ENCODE results near the gene S100A13.
"Not testable (repeated sequence)": the region's sequence is repeated elsewhere in the genome, so short reads cannot be mapped to it uniquely, and the experiment has no call there.

Gene S100A13

DNA sequence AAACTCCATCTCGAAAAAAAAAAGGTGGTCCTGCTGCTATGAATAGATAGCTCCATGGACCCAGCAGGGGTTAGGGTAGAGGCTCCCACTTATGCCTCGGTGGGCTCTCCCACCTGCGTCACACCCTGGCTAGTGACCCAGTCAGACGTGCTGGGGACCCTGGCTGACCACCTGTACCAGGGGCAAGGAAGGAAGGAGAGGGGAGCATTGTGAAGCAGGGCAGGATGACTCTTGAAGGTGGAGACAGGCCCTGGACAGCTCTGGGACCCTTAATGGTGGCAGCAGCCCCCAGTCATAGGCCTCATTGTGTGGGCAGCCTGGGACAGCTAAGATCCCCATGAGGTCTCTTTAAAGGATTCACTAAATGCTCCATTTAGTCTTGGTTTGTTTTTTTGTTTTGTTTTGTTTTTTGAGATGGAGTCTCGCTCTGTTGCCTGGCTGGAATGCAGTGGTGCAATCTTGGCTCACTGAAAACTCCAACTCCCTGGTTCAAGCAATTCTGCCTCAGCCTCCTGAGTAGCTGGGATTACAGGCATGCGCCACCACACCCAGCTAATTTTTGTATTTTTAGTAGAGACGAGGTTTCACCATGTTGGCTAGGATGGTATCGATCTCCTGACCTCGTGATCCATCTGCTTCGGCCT is 20.8 kb upstream of the S100A13 start:
- no peak for DNase-seq (ENCODE audit: low read depth in 2 of 2)

DNA sequence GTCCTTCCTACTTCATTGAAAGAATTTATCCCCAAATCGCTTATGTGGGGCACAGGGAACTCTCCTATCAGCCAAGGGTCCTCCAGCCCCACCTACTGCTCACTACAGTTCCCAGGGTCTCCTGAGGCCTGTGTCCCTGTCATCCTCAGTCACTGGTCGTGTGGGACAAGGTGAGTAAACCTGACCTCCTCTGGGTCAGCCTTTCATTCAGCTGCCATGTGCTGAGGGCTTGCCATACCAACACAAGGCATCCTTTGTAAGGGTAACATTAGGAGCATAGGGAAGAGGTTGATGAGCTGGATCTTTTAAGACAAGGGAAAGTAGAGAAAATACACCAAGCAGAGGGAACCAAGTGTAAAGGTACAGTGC is 20.0 kb upstream of the S100A13 start:
- DNase-seq (ENCODE audit: low read depth in 2 of 2) = no peak

DNA sequence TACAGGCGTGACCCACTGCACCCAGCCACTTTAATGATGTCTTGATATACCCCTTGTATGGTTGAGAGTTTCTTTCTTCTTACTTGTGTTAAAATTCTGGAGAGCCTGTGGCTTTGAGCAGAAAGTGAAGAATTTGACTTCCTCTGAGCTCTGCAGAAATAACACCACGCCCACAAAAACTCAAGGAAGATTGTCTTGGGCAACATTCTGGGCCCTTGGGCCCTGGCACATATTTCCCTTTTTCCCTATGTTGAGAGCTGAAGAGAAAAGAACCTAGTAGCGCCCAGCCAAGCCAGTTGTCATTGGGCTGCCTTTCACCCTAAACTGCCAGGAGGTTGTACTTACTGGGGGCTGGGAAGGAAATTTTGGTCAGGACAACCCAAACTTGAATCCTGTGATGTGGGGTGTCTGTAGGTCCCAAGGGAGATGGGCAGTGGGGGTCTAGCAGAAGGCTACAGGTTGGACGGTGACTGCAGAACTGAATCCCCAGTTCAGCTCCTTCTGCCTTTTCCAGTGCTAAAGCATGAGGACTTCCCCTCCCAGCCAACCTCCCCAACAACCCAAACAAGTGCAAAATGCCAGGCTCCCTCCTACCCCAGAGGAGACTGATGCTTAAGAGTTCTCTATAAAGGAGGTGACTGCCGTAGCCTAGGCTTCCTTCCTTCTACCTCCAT is 19.5 kb upstream of the S100A13 start:
- DNase-seq (ENCODE audit: low read depth in 2 of 2) = no peak

DNA sequence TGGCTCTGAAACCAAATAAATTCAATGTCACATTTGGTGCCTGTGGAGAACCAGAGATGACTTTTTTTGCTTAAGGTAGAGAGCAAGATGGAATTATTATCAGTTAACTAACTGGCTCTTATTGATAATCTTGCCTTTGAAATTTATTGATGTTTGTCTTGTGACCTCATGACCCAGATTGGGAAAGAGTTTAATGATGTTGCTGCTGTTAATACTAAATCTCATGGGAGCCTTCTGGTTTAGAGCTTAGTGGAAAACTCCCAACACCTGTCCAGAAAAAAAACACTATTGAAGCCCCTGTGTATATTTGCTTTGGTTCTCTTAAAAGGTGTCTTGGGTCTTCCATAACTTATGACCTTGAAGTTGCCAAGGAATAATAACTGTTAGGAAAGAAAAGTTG is 16.5 kb upstream of the S100A13 start:
- no peak for DNase-seq (ENCODE audit: low read depth in 2 of 2)

DNA sequence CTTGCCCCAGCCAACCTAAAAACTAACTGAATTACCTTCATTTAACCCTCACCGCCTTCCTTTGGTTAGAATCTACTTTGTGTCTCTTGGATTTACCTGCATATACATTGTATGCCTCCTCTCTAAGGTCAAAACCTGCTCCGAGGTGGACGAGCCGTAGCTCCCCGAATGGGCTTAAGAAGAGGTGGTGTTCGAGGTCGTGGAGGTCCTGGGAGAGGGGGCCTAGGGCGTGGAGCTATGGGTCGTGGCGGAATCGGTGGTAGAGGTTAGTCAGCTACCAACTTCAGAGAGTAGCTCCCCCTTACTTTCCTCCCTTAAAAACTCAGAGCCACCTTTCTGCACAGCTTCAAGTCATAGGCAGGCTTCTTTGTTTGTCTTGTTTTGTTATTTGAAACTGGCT is 15.8 kb upstream of the S100A13 start:
- no peak for DNase-seq (ENCODE audit: low read depth in 2 of 2)

DNA sequence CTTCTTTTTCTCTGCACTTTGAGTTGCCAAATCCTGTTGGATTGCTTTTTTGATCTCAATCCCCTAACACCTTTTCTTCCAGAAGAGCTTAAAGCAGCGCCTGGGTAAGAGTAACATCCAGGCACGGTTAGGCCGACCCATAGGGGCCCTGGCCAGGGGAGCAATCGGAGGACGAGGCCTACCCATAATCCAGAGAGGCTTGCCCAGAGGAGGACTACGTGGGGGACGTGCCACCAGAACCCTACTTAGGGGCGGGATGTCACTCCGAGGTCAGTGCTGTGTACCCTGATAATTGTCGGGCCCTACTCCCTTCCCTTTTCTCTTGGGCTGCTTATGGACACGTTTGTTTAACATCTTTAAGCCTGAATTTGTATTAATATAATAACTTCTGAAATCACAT is 14.9 kb upstream of the S100A13 start:
- no peak for DNase-seq (ENCODE audit: low read depth in 2 of 2)

DNA sequence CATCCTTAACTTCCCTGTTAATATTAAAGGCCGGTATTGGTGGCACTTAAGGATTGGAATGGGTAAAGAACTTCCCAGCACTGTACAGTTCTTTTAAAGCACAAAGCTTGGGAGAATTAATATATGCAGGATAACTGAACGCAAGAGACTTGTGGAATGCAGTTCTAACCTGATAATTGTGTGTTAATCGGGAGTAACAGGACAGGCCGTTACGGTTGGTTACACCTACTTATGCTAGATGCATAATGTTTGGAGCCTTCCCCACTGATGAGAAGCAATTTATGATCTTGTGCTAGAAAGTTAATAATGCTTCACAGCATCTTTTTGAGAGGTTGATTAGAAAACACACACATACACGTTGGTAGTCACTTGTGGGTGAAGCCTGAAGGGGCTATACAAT is 13.6 kb upstream of the S100A13 start:
- no peak for DNase-seq (ENCODE audit: low read depth in 2 of 2)

DNA sequence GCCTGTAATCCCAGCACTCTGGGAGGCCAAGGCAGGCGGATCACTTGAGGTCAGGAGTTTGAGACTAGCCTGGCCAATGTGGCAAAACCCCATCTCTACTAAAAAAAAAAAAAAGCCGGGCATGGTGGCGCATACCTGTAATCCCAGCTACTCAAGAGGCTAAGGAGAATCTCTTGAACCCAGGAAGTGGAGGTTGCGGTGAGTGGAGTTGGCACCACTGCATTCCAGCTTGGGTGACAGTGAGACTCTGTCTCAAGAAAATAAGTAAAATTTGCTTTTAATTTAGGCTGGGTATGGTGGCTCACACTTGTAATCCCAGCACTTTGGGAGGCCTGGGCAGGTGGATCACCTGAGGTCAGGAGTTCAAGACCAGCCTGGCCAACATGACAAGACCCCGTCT is 12.9 kb upstream of the S100A13 start:
- DNase-seq (ENCODE audit: low read depth in 2 of 2) = not testable (repeated sequence)

DNA sequence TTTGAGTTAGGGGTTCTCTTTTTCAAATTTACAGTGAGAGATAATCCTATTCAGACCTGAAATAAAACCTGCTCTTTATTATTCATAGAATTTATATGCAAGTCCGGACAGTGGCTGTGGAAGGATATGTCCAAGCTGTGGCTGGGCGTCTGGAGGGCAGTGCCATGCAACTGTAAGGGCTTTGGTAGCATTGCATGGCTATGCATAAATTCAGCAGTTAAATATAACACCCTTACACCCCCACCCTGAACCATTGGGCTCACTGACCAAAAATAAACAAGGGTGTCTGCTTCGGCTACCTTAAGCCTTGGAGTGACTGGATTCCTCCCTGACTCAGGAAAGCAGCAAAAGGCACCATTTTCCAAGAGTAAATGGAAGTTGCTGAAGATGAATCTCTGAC is 12.0 kb upstream of the S100A13 start:
- no peak for DNase-seq (ENCODE audit: low read depth in 2 of 2)

DNA sequence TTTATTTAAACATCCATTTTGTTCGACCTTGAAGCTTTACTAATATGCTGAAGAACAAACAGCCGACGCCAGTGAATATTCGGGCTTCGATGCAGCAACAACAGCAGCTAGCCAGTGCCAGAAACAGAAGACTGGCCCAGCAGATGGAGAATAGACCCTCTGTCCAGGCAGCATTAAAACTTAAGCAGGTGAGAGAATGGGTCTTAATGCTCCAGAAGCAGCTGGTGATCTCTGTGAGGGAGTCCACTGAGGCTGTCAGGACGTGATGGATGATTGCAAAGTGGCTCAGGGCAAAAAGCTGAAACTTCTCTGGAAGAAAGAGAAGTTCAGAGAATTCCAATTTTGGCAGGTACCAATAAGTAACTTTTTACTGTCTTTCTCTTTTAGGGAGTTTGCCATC is 11.0 kb upstream of the S100A13 start:
- DNase-seq (ENCODE audit: low read depth in 2 of 2) = no peak

DNA sequence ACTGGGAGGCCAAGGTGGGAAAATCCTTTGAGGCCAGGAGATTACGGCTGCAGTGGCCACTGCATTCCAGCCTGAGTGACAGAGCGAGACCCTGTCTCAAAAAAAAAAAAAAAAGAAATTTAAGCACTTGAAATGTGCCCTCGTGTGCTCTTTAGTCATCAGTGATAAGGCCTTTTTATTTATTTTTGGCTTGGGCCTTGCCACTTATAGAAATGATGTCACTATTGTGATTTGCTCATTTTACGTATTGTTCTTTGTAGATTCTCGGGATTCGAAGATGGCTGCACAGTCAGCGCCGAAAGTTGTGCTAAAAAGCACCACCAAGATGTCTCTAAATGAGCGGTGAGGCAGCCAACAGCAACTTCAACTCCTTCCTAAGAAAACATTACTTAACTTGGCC is 9.0 kb upstream of the S100A13 start:
- DNase-seq (ENCODE audit: low read depth in 2 of 2) = no peak

DNA sequence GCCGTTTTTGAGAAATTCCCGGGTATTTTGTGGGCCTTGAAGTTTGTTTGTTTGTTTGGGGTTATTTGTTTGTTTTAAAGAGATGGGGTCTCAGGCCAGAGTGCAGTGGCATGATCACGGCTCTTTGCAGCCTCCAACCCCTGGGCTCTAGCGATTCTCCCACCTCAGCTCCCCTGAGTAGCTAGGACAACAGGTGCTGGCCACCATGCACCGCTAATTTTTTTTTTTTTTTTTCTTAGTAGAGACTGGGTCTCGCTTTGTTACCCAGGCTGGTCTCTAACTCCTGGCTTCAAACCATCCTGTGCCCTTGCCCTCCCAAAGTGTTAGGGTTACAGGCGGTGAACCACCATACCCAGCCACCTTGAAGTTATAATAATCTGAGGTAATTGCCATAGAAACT is 8.6 kb upstream of the S100A13 start:
- DNase-seq (ENCODE audit: low read depth in 2 of 2) = no peak

DNA sequence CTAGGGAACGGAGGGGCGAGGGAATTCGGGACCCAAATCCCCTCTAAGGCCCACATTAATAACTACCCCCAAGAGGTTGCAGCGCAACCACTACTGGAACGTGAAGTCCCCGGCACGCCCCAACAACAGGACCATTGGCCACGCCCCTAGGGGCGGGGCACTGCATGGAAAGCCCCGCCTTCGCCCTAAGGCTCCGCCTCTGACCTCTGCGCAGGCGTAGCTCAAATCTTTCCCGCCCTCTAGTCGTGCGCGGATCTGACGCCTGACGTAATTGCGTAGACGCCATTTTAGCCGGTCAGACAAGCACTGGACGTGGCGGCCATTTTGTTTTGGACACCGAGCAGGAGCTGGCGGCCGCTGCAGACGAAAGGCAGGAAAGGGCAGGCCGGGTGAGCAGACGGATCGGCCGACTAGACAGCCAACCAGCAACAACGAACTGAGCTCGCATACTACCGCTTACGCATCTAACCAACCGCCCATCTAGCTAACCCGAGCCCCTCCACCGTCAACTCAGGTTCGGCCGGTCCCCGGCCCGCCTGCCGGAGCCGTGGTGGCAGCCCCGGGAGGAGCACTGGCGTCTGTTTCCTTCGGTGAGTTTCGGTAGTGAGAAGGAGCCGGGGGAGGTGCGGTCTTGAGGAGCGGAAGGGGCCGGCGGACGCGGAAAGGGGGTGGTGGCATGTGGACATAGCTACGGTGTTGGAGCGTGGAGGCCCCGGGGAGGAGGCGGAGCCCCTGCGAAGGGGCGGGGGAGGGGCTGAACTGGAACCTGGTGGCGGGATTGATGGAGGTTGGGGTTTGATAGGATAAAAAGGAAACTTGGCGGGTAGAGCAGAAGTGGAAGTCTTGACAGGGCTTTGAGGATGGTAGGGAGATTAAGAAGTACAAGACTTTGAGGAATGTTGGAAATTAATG is 6.7 kb upstream of the S100A13 start, which contains the start of gene CHTOP:
TSS of gene CHTOP (plus strand) at position 313 of the 912 bp plus-strand sequence. CDS start 2,523 bp downstream, outside the sequence.
- DNase-seq (ENCODE audit: low read depth in 2 of 2) = peak; percentile 96 to 97

DNA sequence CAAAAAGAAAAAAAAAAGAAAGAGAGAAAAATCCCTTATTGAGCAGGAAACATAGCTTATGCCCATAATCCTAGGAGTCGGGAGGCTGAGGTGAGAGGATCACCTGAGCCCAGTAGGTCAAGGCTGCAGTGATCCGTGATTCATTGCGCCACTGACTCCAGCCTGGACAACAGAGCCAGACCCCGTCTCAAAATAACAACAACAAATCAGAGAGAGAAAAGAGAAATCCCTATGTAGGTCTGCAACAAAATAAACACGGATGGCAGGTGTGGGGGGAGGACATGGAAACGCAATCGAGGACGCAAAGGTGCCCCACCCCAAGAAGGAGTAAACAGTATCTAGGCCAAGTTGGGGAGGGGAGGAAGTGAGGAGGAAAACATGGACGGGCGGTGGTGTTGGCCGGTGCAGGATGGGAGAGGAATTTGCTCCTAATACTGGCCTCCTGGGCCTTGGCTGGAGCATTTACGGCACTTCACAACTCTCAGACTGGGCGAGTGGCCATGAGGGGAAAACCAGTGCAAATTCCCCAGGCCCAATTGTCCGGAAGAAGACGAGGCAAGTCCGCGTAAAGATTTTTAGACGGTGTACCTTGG is 6.0 kb upstream of the S100A13 start:
- DNase-seq (ENCODE audit: low read depth in 2 of 2) = no peak

DNA sequence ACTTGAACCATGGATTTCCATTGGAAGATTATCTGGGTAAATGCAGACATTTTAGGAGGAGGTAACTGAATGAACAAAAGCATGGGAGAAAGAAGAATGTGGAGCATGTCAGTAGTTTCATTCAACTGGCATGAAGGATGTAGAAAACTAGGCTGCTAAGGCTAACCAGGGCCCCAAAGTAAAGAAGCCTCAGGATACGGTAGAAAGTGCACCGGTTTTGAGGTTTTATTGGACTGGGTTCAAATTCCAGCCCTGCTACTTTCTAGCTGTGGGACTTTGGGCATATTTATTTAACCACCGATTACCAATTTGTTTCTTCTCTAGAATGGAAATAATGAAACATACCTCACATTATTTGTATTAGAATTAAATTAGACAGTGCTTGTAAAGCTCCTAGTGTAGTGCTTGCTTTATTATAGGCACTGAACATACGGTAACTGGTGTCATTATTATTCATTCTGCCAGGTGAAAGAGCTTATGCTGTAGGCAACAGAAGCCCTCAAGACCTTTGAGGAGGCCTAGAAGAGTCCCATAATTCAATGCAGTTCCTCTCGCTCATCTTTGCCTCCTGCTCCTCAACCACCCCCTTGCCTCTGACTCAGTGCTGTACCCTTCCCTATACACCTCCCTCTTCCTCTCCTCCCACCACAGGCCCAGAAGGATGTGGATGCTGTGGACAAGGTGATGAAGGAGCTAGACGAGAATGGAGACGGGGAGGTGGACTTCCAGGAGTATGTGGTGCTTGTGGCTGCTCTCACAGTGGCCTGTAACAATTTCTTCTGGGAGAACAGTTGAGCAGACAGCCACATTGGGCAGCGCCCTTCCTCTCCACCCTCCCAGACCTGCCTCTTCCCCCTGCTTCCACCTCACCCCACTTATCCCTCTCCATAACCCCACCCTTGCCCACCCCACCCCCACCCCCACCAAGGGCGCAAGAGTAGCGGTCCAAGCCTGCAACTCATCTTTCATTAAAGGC is 4.0 kb upstream of the S100A13 start:
- DNase-seq (ENCODE audit: low read depth in 2 of 2) = no peak

DNA sequence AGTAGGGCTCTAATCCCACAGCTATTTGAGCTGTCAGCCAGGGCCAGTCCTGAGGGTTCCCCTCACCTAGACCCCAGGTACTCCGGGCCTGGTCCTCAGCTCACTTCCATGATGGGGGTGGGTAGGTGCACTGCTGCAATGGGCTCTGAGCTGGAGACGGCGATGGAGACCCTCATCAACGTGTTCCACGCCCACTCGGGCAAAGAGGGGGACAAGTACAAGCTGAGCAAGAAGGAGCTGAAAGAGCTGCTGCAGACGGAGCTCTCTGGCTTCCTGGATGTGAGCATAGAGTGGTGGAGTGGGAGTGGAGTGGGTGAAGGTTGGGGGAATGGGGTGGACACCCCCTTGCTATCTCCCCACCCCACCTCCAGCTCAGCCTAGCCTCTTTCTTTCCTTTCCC is 3.1 kb upstream of the S100A13 start:
- no peak for DNase-seq (ENCODE audit: low read depth in 2 of 2)

DNA sequence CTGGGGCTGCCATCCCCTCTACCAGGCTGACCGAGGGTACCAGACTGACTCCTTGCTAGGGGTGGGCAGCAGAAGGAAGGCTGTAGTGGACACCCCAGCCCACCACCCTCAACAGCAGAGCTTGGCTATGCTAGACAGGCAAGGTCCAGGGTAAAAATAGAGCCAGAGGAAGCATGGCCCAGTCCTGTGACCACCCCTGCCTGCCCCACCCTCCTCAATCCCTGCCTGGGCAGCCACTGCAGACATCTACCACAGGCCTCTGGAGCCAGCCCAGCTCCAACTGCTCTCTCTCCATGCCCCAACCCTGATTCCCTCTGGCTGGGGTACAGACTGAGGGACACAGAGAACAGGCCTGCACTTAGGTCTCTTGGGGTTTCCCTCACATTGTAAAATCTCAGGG is 2.7 kb upstream of the S100A13 start:
- no peak for DNase-seq (ENCODE audit: low read depth in 2 of 2)

DNA sequence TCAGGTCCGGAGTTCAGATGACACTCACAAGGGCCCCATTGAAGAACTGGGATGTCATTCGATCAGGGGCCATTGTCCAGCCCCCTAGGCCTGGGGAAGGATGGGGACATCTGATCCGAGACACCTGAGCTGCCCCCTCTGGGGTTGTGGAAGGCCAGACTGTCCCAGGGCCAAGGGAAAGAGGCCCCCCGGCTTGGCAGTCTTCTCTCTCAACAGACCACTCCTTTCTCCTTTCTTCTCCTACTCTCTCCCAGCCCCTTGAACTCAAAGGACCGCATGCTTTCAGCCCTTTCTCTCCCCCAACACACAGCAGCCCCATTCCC is 2.0 kb upstream of the S100A13 start:
- DNase-seq (ENCODE audit: low read depth in 2 of 2) = no peak

DNA sequence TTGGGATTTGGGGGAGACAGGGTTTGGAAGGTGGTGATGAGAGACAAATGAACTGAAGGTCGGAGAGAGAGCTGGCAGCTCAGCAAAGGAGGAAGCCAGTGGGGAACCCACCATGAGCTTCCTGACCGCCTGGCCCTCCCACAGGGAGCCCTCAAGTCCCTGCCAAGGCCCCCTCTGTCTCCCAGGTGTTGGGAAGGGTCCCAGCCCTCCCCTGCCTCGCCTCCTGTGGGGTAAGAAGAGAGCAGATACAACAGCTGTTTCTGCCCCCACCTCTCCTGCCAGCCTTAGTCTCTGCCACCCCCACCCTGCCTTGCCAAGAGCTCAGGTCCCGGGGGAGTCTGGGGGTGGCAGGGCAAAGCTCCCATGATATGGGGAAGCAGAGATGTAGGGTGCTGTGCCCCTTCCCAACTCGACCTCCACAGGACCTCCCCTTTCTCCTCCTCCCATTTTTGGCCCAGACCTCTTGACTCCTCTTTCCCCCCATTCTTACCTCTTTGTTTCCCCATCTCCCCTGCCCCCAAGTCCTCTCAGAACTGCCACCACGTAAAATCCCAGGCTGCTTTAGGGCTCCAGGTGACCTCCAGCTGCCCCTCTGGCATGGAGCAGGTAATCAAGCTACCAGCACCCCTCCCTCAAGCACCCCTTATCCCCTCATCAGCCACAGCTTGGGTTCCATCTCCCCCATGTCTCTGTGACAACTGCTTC is 1.5 kb upstream of the S100A13 start:
- no peak for DNase-seq (ENCODE audit: low read depth in 2 of 2)

DNA sequence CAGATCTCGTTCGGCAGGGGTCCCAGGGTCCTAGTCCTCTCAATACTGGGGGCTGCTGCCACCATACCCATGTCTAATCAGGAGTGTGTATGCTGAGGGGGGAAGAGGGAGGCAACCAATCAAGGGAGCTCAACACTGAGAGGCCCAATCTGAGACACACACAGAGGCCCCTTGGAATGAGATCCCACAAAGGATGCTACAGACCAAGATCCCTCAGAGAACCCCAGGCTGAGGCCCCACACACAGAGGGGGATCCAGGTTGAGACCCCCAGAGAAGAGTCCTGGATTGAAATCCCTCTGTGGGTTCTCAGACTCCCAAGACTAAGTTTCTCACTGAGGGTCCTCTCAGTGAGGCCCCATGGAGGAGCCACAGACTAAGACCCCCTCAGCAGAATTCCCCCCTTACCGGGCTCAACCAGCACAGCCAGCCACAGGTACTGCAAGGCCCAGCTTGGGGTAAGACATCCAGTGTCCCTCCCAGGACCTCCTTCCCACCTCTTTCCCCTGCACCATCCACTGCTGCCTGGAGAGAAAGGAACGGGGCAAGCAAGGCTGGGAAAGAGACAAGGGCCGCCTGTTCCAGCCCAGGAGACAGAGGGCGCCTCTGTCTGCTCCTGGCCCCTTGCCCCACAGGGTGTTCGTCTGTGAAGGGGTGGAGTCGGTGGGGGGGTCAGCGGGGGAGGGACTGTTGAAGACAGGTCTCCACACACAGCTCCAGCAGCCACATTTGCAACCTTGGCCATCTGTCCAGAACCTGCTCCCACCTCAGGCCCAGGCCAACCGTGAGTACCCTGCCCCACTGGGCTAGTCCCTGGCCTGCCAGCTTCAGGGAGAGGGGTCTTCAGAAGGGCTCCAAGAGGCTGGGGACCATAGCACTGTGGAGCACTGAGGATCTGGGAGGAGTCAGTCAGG is 666 bp upstream of the S100A13 start, which contains the start of gene S100A1:
TSS of gene S100A1 (plus strand) at position 720 of the 912 bp plus-strand sequence. CDS start 2,088 bp downstream, outside the sequence.
- DNase-seq (ENCODE audit: low read depth in 2 of 2) = no peak

All from fibroblast of skin of left quadriceps (primary cell).